Fibroblast of mammary gland (primary cell): ENCODE data around the gene HDHD5.

ENCODE experiments used
- DNase-seq: peaks from one replicate; pipeline ENCODE4 v3.0.0-alpha.2; 2010; ENCODE audit warnings: low read depth
- H3K4me3 ChIP-seq: 2 replicates; pipeline ENCODE4 v1.5.1; 2011; ENCODE audit warnings: low read depth, mild to moderate bottlenecking, low read length, moderate library complexity; ENCODE audit not compliant: control insufficient read depth
- TF ChIP-seq, protein P1 (sequence below): conservative IDR thresholded peaks from 2 replicates; pipeline ENCODE4 v1.5.1; 2011; ENCODE audit warnings: low read depth, low read length, inconsistent platforms; ENCODE audit not compliant: control insufficient read depth, insufficient read depth

The HDHD5 gene

DNA sequence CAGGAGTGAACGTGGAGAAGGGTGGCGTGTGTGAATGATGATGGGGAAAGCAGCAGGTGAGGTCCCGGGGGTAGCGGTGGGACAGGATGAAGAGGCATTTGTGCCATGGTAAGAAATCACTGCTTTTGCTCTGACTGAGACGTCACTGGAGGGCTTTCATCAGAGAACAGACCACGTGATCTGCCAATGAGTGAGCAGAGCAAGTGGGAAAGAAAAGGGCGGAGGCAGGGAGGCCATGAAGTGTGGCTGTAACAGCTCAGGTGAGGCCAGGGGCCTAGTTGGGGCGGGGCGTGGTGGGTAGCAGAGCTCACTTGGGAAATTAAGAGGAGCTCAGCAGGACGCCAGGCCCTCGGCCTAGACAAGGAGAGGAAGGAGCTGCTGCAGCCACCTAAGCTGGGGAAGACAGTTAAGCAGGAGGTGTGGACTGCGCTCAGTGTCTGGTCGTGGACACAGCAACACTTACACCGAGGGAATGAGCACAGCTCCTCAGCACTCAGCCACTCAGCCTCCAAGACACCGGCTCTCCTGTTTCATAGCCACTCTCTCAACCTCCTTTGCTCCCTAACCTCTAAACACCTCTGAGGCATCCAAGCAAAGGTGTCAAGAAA is 23.8 kb downstream of the HDHD5 start:
- no peak for DNase-seq
- H3K4me3 ChIP-seq: no peak overlapping the region
- TF ChIP-seq, protein P1, sequence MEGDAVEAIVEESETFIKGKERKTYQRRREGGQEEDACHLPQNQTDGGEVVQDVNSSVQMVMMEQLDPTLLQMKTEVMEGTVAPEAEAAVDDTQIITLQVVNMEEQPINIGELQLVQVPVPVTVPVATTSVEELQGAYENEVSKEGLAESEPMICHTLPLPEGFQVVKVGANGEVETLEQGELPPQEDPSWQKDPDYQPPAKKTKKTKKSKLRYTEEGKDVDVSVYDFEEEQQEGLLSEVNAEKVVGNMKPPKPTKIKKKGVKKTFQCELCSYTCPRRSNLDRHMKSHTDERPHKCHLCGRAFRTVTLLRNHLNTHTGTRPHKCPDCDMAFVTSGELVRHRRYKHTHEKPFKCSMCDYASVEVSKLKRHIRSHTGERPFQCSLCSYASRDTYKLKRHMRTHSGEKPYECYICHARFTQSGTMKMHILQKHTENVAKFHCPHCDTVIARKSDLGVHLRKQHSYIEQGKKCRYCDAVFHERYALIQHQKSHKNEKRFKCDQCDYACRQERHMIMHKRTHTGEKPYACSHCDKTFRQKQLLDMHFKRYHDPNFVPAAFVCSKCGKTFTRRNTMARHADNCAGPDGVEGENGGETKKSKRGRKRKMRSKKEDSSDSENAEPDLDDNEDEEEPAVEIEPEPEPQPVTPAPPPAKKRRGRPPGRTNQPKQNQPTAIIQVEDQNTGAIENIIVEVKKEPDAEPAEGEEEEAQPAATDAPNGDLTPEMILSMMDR: no peak

DNA sequence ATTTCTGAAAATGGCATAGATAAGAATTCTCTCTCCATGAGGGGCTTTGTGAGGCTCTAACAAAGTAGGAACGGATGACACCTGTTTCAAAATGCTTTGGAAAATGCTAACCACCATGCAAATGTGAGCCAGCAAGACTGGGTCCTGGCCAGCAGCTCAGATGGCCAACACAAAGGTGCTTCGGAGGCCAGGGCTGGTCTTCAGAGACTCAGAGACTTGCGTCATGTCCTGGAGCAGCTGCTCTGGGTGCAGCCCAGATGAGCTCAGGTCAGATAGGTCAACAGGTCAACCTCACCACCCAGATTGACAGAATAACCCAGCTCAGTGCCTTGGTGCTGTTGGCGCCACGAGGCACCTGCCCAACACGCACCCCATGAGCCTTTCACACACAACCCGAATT is 25.9 kb downstream of the HDHD5 start:
- H3K4me3 ChIP-seq: no peak overlapping the region
- DNase-seq: no peak
- TF ChIP-seq, protein P1: no peak

DNA sequence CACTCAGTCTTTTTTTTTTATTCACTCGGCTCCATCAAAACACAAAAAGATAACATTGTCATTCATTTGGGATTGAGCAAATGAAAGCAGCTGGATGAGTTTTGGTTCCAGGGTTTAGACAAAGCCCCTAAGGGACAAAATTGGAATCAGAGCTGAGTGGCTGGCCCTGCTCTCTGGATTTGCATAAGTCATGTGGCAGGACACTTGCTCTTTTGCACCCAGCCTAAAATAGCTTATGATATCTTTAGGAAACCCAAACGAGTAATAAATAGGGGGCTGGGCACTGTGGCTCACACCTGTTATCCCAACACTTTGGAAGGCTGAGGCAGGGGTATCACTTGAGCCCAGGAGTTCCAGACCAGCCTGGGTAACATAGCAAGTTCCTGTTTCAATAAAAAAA is 27.0 kb downstream of the HDHD5 start:
- no peak for DNase-seq
- TF ChIP-seq, protein P1: no peak
- no peak overlapping the region for H3K4me3 ChIP-seq

DNA sequence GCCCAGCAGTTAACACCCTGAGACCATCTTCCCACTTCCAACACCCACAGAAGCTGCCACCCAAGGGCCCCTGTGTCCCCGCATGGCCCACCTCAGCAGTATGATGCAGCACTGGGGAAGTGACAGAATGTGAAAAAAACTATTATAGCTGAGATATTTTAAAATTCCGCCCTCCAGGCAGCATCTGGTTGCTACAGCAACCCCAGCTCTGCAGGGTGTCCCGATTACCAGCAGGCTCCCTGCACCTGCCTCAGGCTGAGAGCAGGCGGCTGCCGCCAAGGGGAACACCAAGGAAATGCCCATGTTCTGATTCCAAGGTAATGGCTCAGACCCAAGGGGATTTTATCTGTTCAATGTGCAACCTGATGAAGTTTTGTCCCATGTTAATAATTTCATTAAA is 27.4 kb downstream of the HDHD5 start:
- no peak overlapping the region for H3K4me3 ChIP-seq
- DNase-seq: no peak
- TF ChIP-seq, protein P1: no peak

DNA sequence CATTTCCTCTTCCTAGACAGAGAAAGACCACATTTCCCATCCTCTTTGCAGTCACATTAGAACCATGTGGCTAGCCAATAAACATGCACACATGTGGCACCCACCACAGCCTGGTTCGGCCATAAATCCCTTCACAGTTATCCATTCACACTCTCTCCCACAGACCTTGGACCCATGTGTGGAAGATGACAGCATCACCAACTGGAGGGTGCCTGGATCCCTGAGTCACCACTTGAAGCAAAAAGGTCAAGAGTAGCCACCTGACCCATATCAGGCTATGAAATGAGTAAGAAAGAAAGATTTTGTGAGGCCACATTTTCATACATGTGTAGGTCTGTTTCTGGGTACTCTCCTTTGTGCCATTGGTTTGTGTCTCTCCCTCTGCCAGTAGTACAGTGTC is 28.9 kb downstream of the HDHD5 start:
- no peak overlapping the region for H3K4me3 ChIP-seq
- DNase-seq: peak; percentile 42
- TF ChIP-seq, protein P1: no peak

DNA sequence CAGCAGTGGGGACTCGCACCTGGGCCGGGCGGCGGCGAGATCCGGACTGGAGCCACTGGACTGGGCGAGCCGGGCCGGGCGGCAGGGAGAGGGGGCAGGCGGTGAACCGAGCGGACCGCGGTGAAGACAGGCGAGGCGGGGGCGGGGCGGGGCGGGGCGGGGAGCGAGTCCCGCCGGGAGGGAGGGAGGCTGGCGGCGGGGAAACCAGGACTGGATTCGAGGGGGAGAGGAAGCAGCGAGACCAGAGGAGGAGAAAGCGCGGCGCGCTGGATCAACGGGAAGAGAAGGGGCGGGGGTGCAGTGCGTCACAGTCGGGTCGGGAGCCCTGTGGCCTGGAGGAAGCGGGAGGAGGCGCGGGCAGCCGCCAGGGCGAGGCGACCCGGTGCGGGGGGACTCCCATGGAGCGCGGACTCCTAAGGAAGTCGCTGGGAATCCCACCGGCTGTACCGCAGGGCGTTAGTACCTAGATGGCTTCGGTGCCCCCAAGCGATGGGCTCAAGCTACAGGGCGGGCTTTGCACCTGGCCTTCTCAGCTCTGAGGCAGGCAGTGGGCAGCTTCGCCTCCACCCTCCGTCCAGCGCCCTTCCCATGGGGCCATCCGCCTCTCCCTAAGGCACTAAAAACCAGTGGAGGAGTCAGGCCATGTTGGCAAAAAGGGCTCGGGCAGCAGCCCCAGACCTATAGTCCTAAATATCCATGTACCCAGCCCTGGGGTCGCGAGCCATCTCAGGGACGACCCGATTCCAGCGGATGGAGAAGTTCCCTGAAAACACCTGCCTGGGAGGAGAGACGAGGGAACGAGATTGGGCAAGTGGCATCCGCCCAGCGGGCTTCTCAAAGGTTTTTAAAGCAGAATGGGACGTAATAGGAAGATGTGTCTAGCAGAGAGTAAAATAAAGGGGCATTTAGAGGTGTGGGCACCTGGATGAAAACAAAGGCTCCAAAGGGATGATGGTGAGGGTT is 37.6 kb downstream of the HDHD5 start, which contains the start of gene TMEM121B:
Gene TMEM121B, minus strand, starts transcription at position 128 of the 963 bp plus-strand sequence. CDS start 233 bp downstream, outside the sequence.
- peak within 1 kb of the TSS; percentile 21 for H3K4me3 ChIP-seq
- TF ChIP-seq, protein P1: no peak

More for the DNA sequence above, 37.6 kb downstream of the HDHD5 start, which contains the start of gene TMEM121B:
- DNase-seq: peak; percentile 50
